ENCODE results near the gene CAMK2B.

DNA sequence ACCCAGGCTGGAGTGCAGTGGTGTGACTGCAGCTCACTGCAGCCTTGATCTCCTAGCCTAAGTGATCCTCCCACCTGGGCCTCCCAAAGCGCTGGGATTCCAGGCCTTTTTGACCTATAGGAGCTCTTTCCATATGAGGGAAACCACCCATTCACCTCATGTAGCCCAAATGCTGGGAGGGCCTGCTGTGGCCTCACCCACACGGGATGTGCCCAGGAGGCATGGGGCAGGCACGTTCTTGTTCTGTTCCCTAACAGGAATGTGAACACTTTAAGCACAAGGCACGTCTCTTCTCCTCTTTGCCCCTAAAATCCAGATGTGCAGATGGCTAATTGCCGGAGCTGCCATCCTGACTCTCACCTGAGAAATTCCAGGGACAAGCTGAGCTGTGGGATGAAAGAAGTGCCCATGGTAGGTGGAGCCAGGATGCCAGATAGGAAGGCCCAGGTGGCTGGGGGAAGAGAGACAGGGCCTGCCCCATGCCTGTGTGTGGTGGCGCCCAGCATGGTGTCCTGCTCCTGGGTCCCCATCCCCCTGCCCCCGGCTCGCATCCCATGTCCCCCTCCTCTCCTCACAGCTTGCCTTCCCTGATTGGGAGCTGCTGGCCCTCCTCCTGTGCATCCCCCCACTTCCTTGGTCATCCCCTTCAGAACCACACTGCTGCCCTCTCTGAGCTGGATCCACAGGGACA, 17.3 kb downstream of the CAMK2B start:
- TF ChIP-seq TAF1 (IDR thresholded peaks at IDR 0.05; ENCODE audit: borderline replicate concordance, insufficient read depth, low read length) (no peak), SIN3A (IDR thresholded peaks at IDR 0.05; ENCODE audit: borderline replicate concordance, insufficient read depth, low read length) (no peak), POLR2AphosphoS5 (IDR thresholded peaks at IDR 0.05; ENCODE audit: low read depth, low read length) (no peak)
- TF ChIP-seq, protein P1, sequence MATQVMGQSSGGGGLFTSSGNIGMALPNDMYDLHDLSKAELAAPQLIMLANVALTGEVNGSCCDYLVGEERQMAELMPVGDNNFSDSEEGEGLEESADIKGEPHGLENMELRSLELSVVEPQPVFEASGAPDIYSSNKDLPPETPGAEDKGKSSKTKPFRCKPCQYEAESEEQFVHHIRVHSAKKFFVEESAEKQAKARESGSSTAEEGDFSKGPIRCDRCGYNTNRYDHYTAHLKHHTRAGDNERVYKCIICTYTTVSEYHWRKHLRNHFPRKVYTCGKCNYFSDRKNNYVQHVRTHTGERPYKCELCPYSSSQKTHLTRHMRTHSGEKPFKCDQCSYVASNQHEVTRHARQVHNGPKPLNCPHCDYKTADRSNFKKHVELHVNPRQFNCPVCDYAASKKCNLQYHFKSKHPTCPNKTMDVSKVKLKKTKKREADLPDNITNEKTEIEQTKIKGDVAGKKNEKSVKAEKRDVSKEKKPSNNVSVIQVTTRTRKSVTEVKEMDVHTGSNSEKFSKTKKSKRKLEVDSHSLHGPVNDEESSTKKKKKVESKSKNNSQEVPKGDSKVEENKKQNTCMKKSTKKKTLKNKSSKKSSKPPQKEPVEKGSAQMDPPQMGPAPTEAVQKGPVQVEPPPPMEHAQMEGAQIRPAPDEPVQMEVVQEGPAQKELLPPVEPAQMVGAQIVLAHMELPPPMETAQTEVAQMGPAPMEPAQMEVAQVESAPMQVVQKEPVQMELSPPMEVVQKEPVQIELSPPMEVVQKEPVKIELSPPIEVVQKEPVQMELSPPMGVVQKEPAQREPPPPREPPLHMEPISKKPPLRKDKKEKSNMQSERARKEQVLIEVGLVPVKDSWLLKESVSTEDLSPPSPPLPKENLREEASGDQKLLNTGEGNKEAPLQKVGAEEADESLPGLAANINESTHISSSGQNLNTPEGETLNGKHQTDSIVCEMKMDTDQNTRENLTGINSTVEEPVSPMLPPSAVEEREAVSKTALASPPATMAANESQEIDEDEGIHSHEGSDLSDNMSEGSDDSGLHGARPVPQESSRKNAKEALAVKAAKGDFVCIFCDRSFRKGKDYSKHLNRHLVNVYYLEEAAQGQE (IDR thresholded peaks at IDR 0.05; ENCODE audit: insufficient read depth in 1 of 2, low read depth in 2 of 2, low read length in 2 of 2) = no peak

Data from PFSK-1 (cell line).